Trophoblast cell (in vitro differentiated cells and primary cell): ENCODE results near the gene PCDH20.
"Not testable (repeated sequence)": the region's sequence is repeated elsewhere in the genome, so short reads cannot be mapped to it uniquely, and the experiment has no call there.

Experiments used
- DNase-seq, 2 donors: peaks; one replicate each; pipeline ENCODE4 v3.0.0-alpha.2; 2016
- H2AFZ ChIP-seq: 2 replicates; pipeline ENCODE4 v1.6.1; 2013; ENCODE audit warnings: low read length, moderate library complexity, mild to moderate bottlenecking; ENCODE audit not compliant: insufficient read depth, poor library complexity
- H2AK5ac ChIP-seq: 2 replicates; pipeline ENCODE4 v1.6.1; 2013; ENCODE audit warnings: mild to moderate bottlenecking, low read length
- H2BK120ac ChIP-seq: 2 replicates; pipeline ENCODE4 v1.6.1; 2013; ENCODE audit warnings: low read length, mild to moderate bottlenecking, moderate library complexity; ENCODE audit not compliant: insufficient read depth, poor library complexity
- H2BK12ac ChIP-seq: 2 replicates; pipeline ENCODE4 v1.6.1; 2013; ENCODE audit warnings: mild to moderate bottlenecking, low read length, moderate library complexity
- H2BK5ac ChIP-seq: 2 replicates; pipeline ENCODE4 v1.6.1; 2013; ENCODE audit warnings: low read length, low read depth, moderate library complexity, mild to moderate bottlenecking; ENCODE audit not compliant: poor library complexity
- H3K14ac ChIP-seq: 2 replicates; pipeline ENCODE4 v1.6.1; 2013; ENCODE audit warnings: mild to moderate bottlenecking, low read length
- H3K18ac ChIP-seq: 2 replicates; pipeline ENCODE4 v1.6.1; 2013; ENCODE audit warnings: mild to moderate bottlenecking, low read length
- H3K23ac ChIP-seq: 2 replicates; pipeline ENCODE4 v1.6.1; 2013; ENCODE audit warnings: low read length
- H3K27ac ChIP-seq: 2 replicates; pipeline ENCODE4 v1.5.1; 2013; ENCODE audit warnings: low read depth, mild to moderate bottlenecking, inconsistent platforms, low read length, moderate library complexity
- H3K27me3 ChIP-seq: 2 replicates; pipeline ENCODE4 v1.6.1; 2013; ENCODE audit warnings: inconsistent platforms, mild to moderate bottlenecking, low read length, moderate library complexity; ENCODE audit not compliant: insufficient read depth
- H3K36me3 ChIP-seq, 2 experiments: 1 replicate in 1 of 2; 2 replicates in 1 of 2; pipeline ENCODE4 v1.6.1; 2013; ENCODE audit warnings: low read length in 2 of 2, mild to moderate bottlenecking in 2 of 2, moderate library complexity in 1 of 2; ENCODE audit not compliant: insufficient read depth in 2 of 2, control insufficient read depth in 1 of 2
- H3K4ac ChIP-seq: 2 replicates; pipeline ENCODE4 v1.6.1; 2013; ENCODE audit warnings: low read depth, mild to moderate bottlenecking, low read length, moderate library complexity
- H3K4me1 ChIP-seq, 2 experiments: 1 replicate in 1 of 2; 2 replicates in 1 of 2; pipeline ENCODE4 v1.6.1; 2013; ENCODE audit warnings: low read length in 2 of 2, mild to moderate bottlenecking in 2 of 2, moderate library complexity in 1 of 2; ENCODE audit not compliant: insufficient read depth in 2 of 2, control insufficient read depth in 1 of 2
- H3K4me2 ChIP-seq: 2 replicates; pipeline ENCODE4 v1.6.1; 2013; ENCODE audit warnings: inconsistent platforms, mild to moderate bottlenecking, low read length, moderate library complexity
- H3K4me3 ChIP-seq: 2 replicates; pipeline ENCODE4 v1.5.1; 2013; ENCODE audit warnings: mild to moderate bottlenecking, low read depth, low read length, inconsistent platforms
- H3K79me1 ChIP-seq: one replicate; pipeline ENCODE4 v1.6.1; 2013; ENCODE audit warnings: low read length
- H3K79me2 ChIP-seq: 2 replicates; pipeline ENCODE4 v1.6.1; 2013; ENCODE audit warnings: low read length, mild to moderate bottlenecking; ENCODE audit not compliant: control insufficient read depth, insufficient read depth, poor library complexity
- H3K9ac ChIP-seq: 2 replicates; pipeline ENCODE4 v1.6.1; 2013; ENCODE audit warnings: mild to moderate bottlenecking, low read length
- H3K9me3 ChIP-seq: 2 replicates; pipeline ENCODE4 v1.6.1; 2013; ENCODE audit warnings: low read depth, mild to moderate bottlenecking, control low read depth, inconsistent platforms, low read length; ENCODE audit not compliant: insufficient read depth
- H4K12ac ChIP-seq: 2 replicates; pipeline ENCODE4 v1.6.1; 2013; ENCODE audit warnings: low read depth, mild to moderate bottlenecking, low read length, moderate library complexity
- H4K8ac ChIP-seq: 2 replicates; pipeline ENCODE4 v1.6.1; 2013; ENCODE audit warnings: low read depth, mild to moderate bottlenecking, low read length, moderate library complexity
- H4K91ac ChIP-seq: one replicate; pipeline ENCODE4 v1.6.1; 2013; ENCODE audit warnings: low read depth, mild to moderate bottlenecking, low read length, moderate library complexity
- WGBS: extraction: QIAGEN DNeasy Blood & Tissue Kit; methylation state at CpG from one replicate; pipeline ENCODE4 v1.1.7; 2013; ENCODE audit warnings: missing lambda C conversion rate; ENCODE audit not compliant: insufficient read length, insufficient coverage; ENCODE audit errors: extremely low coverage; 5-methylcytosine and 5-hydroxymethylcytosine counted together

Gene PCDH20

GRCh38 chr13:61370520-61370919 lies 45.1 kb downstream of the PCDH20 start:
- H2AK5ac ChIP-seq: no peak overlapping the region
- no peak overlapping the region for H3K4ac ChIP-seq
- no peak overlapping the region for H2BK5ac ChIP-seq
- H3K79me1 ChIP-seq: no peaks in the 10 kb centered on the region
- no peaks in the 10 kb centered on the region for H3K4me1 ChIP-seq
- DNase-seq: no peak
- no peak overlapping the region for H3K9ac ChIP-seq
- no peak overlapping the region for H3K14ac ChIP-seq
- H2BK120ac ChIP-seq: no peak overlapping the region
- no peak overlapping the region for H2AFZ ChIP-seq
- no peaks in the 10 kb centered on the region for H3K36me3 ChIP-seq
- H3K9me3 ChIP-seq: no peaks in the 10 kb centered on the region
- H3K18ac ChIP-seq: no peak overlapping the region
- WGBS: no CpG with 5 or more reads among the region's 3 CpGs
- no peaks in the 10 kb centered on the region for H3K27me3 ChIP-seq
- no peak overlapping the region for H3K27ac ChIP-seq
- H4K12ac ChIP-seq: no peak overlapping the region
- H3K4me2 ChIP-seq: no peak overlapping the region
- no peak overlapping the region for H3K23ac ChIP-seq
- H2BK12ac ChIP-seq: no peak overlapping the region
- no peak overlapping the region for H3K4me3 ChIP-seq
- no peak overlapping the region for H4K91ac ChIP-seq
- H3K79me2 ChIP-seq: no peaks in the 10 kb centered on the region
- no peak overlapping the region for H4K8ac ChIP-seq

DNA sequence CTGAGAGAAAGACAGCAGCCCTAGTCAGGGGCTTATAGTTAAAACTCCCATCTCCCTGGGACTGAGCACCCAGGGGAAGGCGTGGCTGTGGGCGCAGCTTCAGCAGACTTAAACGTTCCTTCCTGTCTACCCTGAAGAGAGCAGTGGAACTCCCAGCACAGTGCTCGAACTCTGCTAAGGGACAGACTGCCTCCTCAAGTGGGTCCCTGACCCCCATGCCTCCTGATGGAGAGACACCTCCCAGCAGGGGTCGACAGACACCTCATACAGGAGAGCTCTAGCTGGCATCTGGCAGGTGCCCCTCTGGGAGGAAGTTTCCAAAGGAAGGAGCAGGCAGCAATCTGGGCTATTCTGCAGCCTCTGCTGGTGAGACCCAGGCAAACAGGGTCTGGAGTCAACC lies 51.0 kb downstream of the PCDH20 start:
- H3K9me3 ChIP-seq, H3K14ac ChIP-seq: not testable (repeated sequence)
- no CpG with 5 or more reads among the region's 5 CpGs for WGBS

GRCh38 chr13:61362522-61362921 lies 53.1 kb downstream of the PCDH20 start:
- Histone ChIP-seq H3K27me3 (no peaks in the 10 kb centered on the region), H2BK120ac (no peak overlapping the region), H2BK5ac (no peak overlapping the region), H2BK12ac (no peak overlapping the region), H3K27ac (no peak overlapping the region), H3K79me1 (no peaks in the 10 kb centered on the region), H3K9ac (no peak overlapping the region), H3K14ac (no peak overlapping the region), H3K36me3 (no peaks in the 10 kb centered on the region), H2AFZ (no peak overlapping the region), H3K18ac (no peak overlapping the region), H4K12ac (no peak overlapping the region), H2AK5ac (no peak overlapping the region), H3K9me3 (no peaks in the 10 kb centered on the region), H3K79me2 (no peaks in the 10 kb centered on the region), H3K4ac (no peak overlapping the region), H4K91ac (no peak overlapping the region), H3K23ac (no peak overlapping the region), H3K4me1 (no peaks in the 10 kb centered on the region), H3K4me3 (no peak overlapping the region), H3K4me2 (no peak overlapping the region), H4K8ac (no peak overlapping the region)
- no peak for DNase-seq

More for the DNA sequence above, 51.0 kb downstream of the PCDH20 start:
- not testable (repeated sequence) for H2BK120ac ChIP-seq, H2BK12ac ChIP-seq, H3K4ac ChIP-seq, H3K4me3 ChIP-seq, H3K27me3 ChIP-seq, H2BK5ac ChIP-seq, H3K79me2 ChIP-seq, H4K8ac ChIP-seq, H3K4me1 ChIP-seq, H2AFZ ChIP-seq, H3K9ac ChIP-seq, H3K4me2 ChIP-seq, H3K36me3 ChIP-seq, H3K23ac ChIP-seq, DNase-seq, H2AK5ac ChIP-seq, H4K91ac ChIP-seq, H3K79me1 ChIP-seq, H3K27ac ChIP-seq, H4K12ac ChIP-seq, H3K18ac ChIP-seq
